Lower lobe of right lung (tissue), 2 donors: Measurements from ENCODE around the gene GPX4. TPM values are rescaled to one million over a fixed set of nuclear protein-coding genes. Genes with fewer than 3 reads are reported as not detected.

Experiments used
- ATAC-seq, 2 donors: fragments of 200-7000 bp; cut with Tn5 transposase; one replicate each; pipeline ENCODE4 v1.9.1; 2020 to 2022; ENCODE audit warnings: mild to moderate bottlenecking in 2 of 2, moderate library complexity in 2 of 2
- DNase-seq: peaks from one replicate; pipeline ENCODE4 v3.0.0-alpha.2; 2020
- H3K27ac ChIP-seq: fragments of 200-600 bp; one replicate; pipeline ENCODE4 v1.8.0; 2022
- H3K27me3 ChIP-seq: fragments of 200-600 bp; one replicate; pipeline ENCODE4 v1.8.0; 2022; ENCODE audit warnings: low read depth
- H3K36me3 ChIP-seq: fragments of 200-600 bp; one replicate; pipeline ENCODE4 v1.8.0; 2022; ENCODE audit warnings: mild to moderate bottlenecking
- H3K4me1 ChIP-seq: fragments of 200-600 bp; one replicate; pipeline ENCODE4 v1.8.0; 2022
- H3K4me3 ChIP-seq: fragments of 200-600 bp; one replicate; pipeline ENCODE4 v1.8.0; 2022; ENCODE audit warnings: mild to moderate bottlenecking
- H3K9me3 ChIP-seq: fragments of 200-600 bp; one replicate; pipeline ENCODE4 v1.8.0; 2022
- CTCF ChIP-seq: fragments of 200-600 bp; IDR thresholded peaks from one replicate; pipeline ENCODE4 v1.8.0; 2022; ENCODE audit warnings: antibody characterized with exemption, mild to moderate bottlenecking
- intact Hi-C: fragments of 100-400 bp; cut with DNase I; formaldehyde crosslinking; loops from one replicate; pipeline ENCODE4 v1.11.0; 2022
- total RNA-seq: library from RNA; stranded (reverse); fragmentation: NEBNext Ultra II Directional; extraction: Animal tissue kit (Norgen Biotek cat#: 25700); gene quantifications from one replicate; pipeline ENCODE4 v1.2.1, GENCODE V29; 2021
- donor health status: DM: no; HTN: yes; CAD: no; lungs with severe emphysema.

Gene GPX4
- total RNA-seq, 1 donor from 2014 or later: 378 TPM

GRCh38 chr19:1074544-1075283 is 29.1 kb upstream of the GPX4 start:
- intact Hi-C loops: no loop called here
- peak; percentile 97 for DNase-seq
- no peak for TF ChIP-seq CTCF
- Histone ChIP-seq H3K9me3 (no peaks in the 10 kb centered on the region), H3K4me3 (peak overlapping the region; percentile 44), H3K27ac (peak overlapping the region; percentile 69), H3K27me3 (peaks cover 8% of the 10 kb centered on the region), H3K4me1 (peaks cover 54% of the 10 kb centered on the region), H3K36me3 (peaks cover 36% of the 10 kb centered on the region)
- peak; percentile 79 to 83 for ATAC-seq

- intact Hi-C loops: no loop called here
- peaks cover 42% of the 10 kb centered on the region for H3K36me3 ChIP-seq
- ATAC-seq: peak in 1 of 2 donors; percentile 45
Observed at GRCh38 chr19:1076046-1076386, 27.8 kb upstream of the GPX4 start.

GRCh38 chr19:1076951-1077350 is 26.8 kb upstream of the GPX4 start:
- peaks cover 50% of the 10 kb centered on the region for H3K36me3 ChIP-seq

More at GRCh38 chr19:1076046-1076386, 27.8 kb upstream of the GPX4 start:
- Histone ChIP-seq H3K9me3 (no peaks in the 10 kb centered on the region), H3K27me3 (peaks cover 1% of the 10 kb centered on the region), H3K27ac (peak overlapping the region; percentile 69), H3K4me3 (no peak overlapping the region), H3K4me1 (peaks cover 44% of the 10 kb centered on the region)
- no peak for TF ChIP-seq CTCF
- no peak for DNase-seq

GRCh38 chr19:1079566-1080111 is 24.2 kb upstream of the GPX4 start:
- intact Hi-C loops: no loop called here
- ATAC-seq (no peak), DNase-seq (no peak)
- no peak for TF ChIP-seq CTCF
- no peak overlapping the region for H3K4me3 ChIP-seq
- H3K27ac ChIP-seq: no peak overlapping the region
- H3K4me1 ChIP-seq: peaks cover 43% of the 10 kb centered on the region
- H3K36me3 ChIP-seq: peaks cover 55% of the 10 kb centered on the region
- no peaks in the 10 kb centered on the region for H3K9me3 ChIP-seq
- H3K27me3 ChIP-seq: no peaks in the 10 kb centered on the region

More at GRCh38 chr19:1076951-1077350, 26.8 kb upstream of the GPX4 start:
- ATAC-seq (peak; percentile 13 to 63), DNase-seq (peak; percentile 91)
- H3K27ac ChIP-seq: peak overlapping the region; percentile 68
- H3K9me3 ChIP-seq: no peaks in the 10 kb centered on the region
- intact Hi-C loops: no loop called here
- no peaks in the 10 kb centered on the region for H3K27me3 ChIP-seq
- H3K4me1 ChIP-seq: peaks cover 48% of the 10 kb centered on the region
- no peak for TF ChIP-seq CTCF
- peak overlapping the region; percentile 41 for H3K4me3 ChIP-seq

GRCh38 chr19:1080360-1081161 is 23.2 kb upstream of the GPX4 start:
- H3K27me3 ChIP-seq: no peaks in the 10 kb centered on the region
- no peak for TF ChIP-seq CTCF
- peaks cover 64% of the 10 kb centered on the region for H3K36me3 ChIP-seq
- no peak for ATAC-seq
- H3K27ac ChIP-seq: no peak overlapping the region
- no peaks in the 10 kb centered on the region for H3K9me3 ChIP-seq
- H3K4me3 ChIP-seq: no peak overlapping the region
- intact Hi-C loops: no loop called here
- peaks cover 36% of the 10 kb centered on the region for H3K4me1 ChIP-seq
- no peak for DNase-seq
